ENCODE results near the gene PIGU. TPM values are rescaled to one million over a fixed set of nuclear protein-coding genes. Genes with fewer than 3 reads are reported as not detected.

Gene PIGU
- total RNA-seq, 2 experiments from 2014 or later = 16.6 to 27.9 TPM

- Histone ChIP-seq H4K20me1 (ENCODE audit: insufficient read depth, low read length) (no peaks in the 10 kb centered on the region), H3K79me2 (ENCODE audit: insufficient read depth, low read depth, low read length) (no peaks in the 10 kb centered on the region), H3K4me1 (ENCODE audit: insufficient read depth, low read length, poor library complexity, severe bottlenecking) (no peaks in the 10 kb centered on the region), H3K36me3 (ENCODE audit: insufficient read depth, low read length) (no peaks in the 10 kb centered on the region; the same call in 1 of the 2 replicates), H2AFZ (ENCODE audit: low read length) (no peak overlapping the region; the same call in 1 of the 2 replicates), H3K9me2 (ENCODE audit: insufficient read depth, low read length) (no peaks in the 10 kb centered on the region), H3K4me3 (ENCODE audit: low read depth, low read length, poor library complexity, severe bottlenecking) (no peak overlapping the region), H3K27ac (ENCODE audit: low read depth, low read length, poor library complexity, severe bottlenecking) (no peak overlapping the region), H3K9me3 (ENCODE audit: low read length) (no peaks in the 10 kb centered on the region), H3K4me2 (ENCODE audit: low read length) (no peak overlapping the region; the same call in 1 of the 2 replicates)
- POLR2A ChIA-PET = no interaction called here
- DNase-seq (ENCODE audit: low spot score) = no peak
- intact Hi-C loops (cut with micrococcal nuclease; ENCODE audit: unreplicated experiment) = no loop called here
- BruUV-seq (replicated peaks) = no TSS peak
- no peak for TF ChIP-seq CTCF (conservative IDR thresholded peaks at IDR 0.05; ENCODE audit: low read length)
- no peak for TF ChIP-seq EZH2phosphoT487 (IDR thresholded peaks at IDR 0.05; ENCODE audit: borderline replicate concordance, low read depth, low read length)
- CTCF ChIA-PET (ENCODE audit: unreplicated experiment) = no interaction called here
Observed at GRCh38 chr20:34557936-34558319, 119.0 kb downstream of the PIGU start.

GRCh38 chr20:34553366-34553867, 123.5 kb downstream of the PIGU start:
- no peak overlapping the region for H2AFZ ChIP-seq (ENCODE audit: low read length)
- TF ChIP-seq CTCF (conservative IDR thresholded peaks at IDR 0.05; ENCODE audit: low read length) (no peak), EZH2phosphoT487 (IDR thresholded peaks at IDR 0.05; ENCODE audit: borderline replicate concordance, low read depth, low read length) (no peak)
- CTCF ChIA-PET (ENCODE audit: unreplicated experiment) = no interaction called here
- no peaks in the 10 kb centered on the region for H3K36me3 ChIP-seq (ENCODE audit: insufficient read depth, low read length)
- BruUV-seq (replicated peaks) = no TSS peak
- H3K9me3 ChIP-seq (ENCODE audit: low read length) = no peaks in the 10 kb centered on the region
- intact Hi-C loops (cut with micrococcal nuclease; ENCODE audit: unreplicated experiment) = no loop called here
- POLR2A ChIA-PET = no interaction called here
- DNase-seq (ENCODE audit: low spot score) = no peak
- H3K9me2 ChIP-seq (ENCODE audit: insufficient read depth, low read length) = no peaks in the 10 kb centered on the region
- H3K4me2 ChIP-seq (ENCODE audit: low read length) = no peak overlapping the region
- H3K4me3 ChIP-seq (ENCODE audit: low read depth, low read length, poor library complexity, severe bottlenecking) = no peak overlapping the region
- H4K20me1 ChIP-seq (ENCODE audit: insufficient read depth, low read length) = no peaks in the 10 kb centered on the region
- no peak overlapping the region for H3K27ac ChIP-seq (ENCODE audit: low read depth, low read length, poor library complexity, severe bottlenecking)
- no peaks in the 10 kb centered on the region for H3K4me1 ChIP-seq (ENCODE audit: insufficient read depth, low read length, poor library complexity, severe bottlenecking)
- H3K79me2 ChIP-seq (ENCODE audit: insufficient read depth, low read depth, low read length) = no peaks in the 10 kb centered on the region

GRCh38 chr20:34552569-34552968, 124.3 kb downstream of the PIGU start:
- no peaks in the 10 kb centered on the region for H4K20me1 ChIP-seq (ENCODE audit: insufficient read depth, low read length)
- H3K4me1 ChIP-seq (ENCODE audit: insufficient read depth, low read length, poor library complexity, severe bottlenecking) = no peaks in the 10 kb centered on the region
- H2AFZ ChIP-seq (ENCODE audit: low read length) = no peak overlapping the region
- no TSS peak for BruUV-seq (replicated peaks)
- intact Hi-C loops (cut with micrococcal nuclease; ENCODE audit: unreplicated experiment) = no loop called here
- no peaks in the 10 kb centered on the region for H3K9me2 ChIP-seq (ENCODE audit: insufficient read depth, low read length)
- H3K27ac ChIP-seq (ENCODE audit: low read depth, low read length, poor library complexity, severe bottlenecking) = no peak overlapping the region
- CTCF ChIA-PET (ENCODE audit: unreplicated experiment) = no interaction called here
- no peaks in the 10 kb centered on the region for H3K36me3 ChIP-seq (ENCODE audit: insufficient read depth, low read length)
- H3K79me2 ChIP-seq (ENCODE audit: insufficient read depth, low read depth, low read length) = no peaks in the 10 kb centered on the region
- POLR2A ChIA-PET = no interaction called here
- TF ChIP-seq EZH2phosphoT487 (IDR thresholded peaks at IDR 0.05; ENCODE audit: borderline replicate concordance, low read depth, low read length) (no peak), CTCF (conservative IDR thresholded peaks at IDR 0.05; ENCODE audit: low read length) (no peak)
- no peak for DNase-seq (ENCODE audit: low spot score)
- H3K9me3 ChIP-seq (ENCODE audit: low read length) = no peaks in the 10 kb centered on the region
- no peak overlapping the region for H3K4me3 ChIP-seq (ENCODE audit: low read depth, low read length, poor library complexity, severe bottlenecking)
- H3K4me2 ChIP-seq (ENCODE audit: low read length) = no peak overlapping the region

Measured in OCI-LY7 (cell line).